Measurements from ENCODE around the gene ZSCAN12.
"Not testable (repeated sequence)": the region's sequence is repeated elsewhere in the genome, so short reads cannot be mapped to it uniquely, and the experiment has no call there.

Gene ZSCAN12

DNA sequence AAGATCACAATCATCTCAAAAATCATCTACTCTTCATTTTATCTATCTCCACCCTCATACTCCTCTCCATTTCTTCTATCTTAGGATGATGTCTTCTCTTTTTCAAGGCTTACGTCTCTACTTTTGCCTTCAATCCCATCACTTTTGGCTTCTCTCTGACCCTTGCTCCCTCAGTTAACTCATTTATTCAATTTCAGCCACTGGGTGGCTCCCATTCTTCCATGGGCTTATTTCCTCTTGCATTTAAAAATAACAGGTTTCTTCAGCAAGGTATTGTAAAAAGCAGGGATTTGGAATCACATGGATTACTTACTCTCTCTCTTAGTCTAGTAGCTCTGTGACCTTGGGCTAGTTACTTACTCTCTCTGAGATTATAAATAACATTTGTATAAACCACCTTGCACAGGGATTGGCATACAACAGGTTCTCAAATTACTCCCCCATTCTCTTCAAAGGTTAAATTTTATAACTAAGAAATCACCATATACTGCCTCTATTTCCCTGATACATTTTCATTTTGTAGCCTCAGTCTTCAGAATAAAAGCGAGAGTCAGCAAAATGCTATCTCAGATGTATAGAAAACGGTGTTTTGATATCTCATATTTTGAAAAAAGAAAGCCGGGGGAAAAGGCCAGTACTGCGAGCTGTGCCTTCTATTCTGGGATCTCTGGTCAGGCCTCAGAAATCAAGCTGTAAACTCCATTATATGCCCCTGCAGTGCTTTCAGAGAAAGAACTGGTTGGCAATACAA lies 5.5 kb downstream of the ZSCAN12 start:
- DNase-seq: no peak

DNA sequence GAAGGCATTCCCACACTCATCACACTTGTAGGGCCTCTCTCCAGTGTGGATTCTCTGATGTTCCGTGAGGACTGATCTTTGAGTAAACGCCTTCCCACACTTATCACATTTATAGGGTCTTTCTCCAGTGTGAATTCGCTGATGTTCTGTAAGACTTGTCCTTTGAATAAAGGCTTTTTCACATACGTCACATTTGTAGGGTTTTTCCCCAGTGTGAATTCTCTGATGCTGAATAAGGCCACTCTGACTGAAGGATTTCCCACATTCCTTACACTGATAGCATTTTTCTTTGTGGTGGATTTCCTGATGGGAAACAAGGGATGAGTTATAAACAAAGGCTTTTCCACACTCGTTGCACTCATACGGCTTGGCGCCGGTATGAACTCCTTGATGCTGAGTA lies 8.9 kb downstream of the ZSCAN12 start:
- no peak for DNase-seq

DNA sequence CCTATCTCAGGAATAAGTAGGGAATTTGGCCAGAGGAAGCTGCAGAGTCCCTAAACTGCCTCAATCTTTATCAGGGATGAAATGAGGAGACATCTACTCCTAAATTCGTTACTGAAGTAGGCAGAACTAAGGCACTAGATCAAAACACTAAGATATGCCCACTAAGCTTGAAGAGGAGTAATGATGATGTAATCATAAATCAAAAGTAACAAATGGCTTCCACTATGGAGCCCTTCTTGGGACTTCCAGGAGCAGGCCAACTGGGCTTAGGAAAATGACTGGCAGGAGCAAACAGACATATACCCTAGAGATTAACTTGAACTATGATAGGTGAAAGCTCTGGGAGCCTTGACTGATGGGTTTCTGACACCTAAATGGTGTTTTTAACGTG lies 15.4 kb downstream of the ZSCAN12 start:
- DNase-seq: no peak

DNA sequence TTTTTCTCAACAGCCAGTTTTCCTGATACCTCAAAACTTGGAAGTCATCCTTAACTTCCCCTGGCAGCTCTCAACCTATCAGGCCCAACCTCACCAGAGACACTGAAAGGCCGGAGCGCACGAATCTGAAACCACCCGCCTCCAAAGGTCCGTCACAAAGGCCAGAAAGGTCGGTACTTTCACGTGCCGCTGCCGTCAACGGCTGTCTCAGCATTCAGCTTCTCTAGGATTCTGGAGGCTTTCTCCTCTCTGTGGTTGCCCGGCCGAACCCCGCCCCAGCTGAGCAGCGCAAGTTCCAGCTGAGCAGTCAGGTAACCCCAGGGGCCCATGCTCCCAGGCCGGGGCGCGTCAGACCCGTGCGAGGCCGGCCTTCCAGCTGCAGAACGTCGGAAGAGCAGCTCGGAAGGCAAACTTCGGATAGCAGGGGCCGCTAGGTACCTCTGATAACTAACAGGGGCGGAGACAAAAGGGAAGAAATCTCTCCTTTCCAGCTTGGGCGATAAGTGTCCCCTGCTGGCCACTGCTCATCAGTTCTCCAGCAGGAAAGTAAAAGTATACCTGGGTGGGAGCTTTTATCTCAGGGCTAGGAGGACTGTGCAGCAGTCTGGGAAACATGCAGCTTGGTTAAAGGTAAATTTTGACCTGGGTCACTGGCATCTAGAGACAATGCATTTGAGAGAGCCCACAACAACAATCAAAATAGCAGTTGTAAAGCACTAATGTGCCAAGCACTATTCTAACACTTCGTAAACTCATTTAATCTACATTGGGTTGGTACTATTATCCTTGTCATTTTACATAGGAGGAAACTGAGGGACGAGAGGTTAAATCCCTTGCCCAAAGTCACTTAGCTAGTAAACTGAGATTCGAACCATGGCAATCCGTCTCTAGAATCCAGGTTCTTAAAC lies 16.1 kb downstream of the ZSCAN12 start:
- peak; percentile 47 for DNase-seq

DNA sequence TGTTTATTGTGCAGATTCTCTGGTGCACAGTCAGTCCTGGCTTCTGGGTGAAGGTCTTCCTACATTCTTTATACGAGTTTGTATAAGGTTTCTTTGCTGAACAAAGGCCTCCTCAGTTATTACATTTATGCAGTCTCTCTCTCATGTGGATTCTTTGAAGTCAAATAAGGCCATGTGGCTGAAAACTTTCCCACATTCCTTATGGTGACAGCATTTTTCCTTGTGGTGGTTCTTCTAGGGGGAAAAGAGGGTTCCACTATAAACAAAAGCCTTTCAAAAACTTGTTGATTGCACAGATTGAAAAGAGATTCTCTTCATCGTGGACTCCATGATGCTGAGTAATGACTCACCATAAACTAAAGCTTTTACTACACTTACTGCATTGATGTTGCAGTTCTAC lies 19.2 kb downstream of the ZSCAN12 start:
- DNase-seq: no peak

DNA sequence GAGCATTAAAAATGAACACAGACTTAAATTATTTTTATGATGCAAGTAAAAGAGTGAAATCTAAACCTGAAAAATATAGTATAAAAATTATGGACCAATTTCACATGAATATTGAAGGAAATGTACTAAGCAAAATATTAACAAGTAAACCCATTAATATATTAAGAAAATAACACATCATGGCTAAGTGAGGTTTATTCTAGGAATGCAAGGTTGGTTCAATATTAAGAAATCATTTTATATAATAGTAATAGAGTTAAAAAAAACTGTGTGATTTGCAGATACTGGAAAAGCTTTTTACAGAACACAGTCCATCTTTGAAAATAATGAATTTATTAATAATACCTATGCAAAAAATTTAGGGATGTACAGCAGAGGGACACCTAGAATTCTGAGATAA lies 20.9 kb downstream of the ZSCAN12 start:
- no peak for DNase-seq

DNA sequence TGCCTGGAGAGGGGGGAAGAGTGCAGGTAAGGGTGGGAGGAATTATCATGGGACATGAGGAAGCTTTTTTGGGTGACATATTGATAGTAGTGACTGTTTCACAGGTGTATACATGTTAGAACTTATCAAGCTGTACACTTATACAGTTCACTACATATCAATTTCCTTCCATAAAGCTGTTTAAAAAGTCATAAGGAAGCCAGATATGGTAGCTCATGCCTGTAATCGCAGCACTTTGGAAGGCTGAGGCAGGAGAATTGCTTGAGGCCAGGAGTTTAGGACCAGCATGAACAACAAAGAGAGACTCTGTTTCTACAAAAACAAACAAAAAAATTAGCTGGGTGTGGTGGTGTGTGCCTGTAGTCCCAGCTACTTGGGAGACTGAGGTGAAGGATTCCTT lies 21.7 kb downstream of the ZSCAN12 start:
- DNase-seq: no peak

DNA sequence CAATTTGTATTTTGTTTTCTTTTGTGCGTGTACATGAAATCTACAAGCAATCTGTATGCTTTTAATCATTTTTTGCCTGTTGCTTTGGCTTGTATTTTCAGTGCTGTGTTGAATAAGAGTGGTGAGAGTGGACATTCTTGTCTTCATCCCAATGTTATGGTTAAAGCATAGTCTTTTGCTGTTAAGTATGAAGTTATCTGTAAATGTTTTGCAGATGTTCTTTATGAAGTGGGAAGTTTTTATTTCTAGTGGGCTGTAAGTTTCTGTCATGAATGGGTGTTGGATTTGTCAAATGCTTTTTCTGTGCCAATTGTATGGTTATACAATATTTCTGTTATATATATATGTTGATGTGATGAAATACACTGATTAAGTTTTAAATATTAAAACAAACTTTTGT lies 25.6 kb downstream of the ZSCAN12 start:
- DNase-seq: no peak

DNA sequence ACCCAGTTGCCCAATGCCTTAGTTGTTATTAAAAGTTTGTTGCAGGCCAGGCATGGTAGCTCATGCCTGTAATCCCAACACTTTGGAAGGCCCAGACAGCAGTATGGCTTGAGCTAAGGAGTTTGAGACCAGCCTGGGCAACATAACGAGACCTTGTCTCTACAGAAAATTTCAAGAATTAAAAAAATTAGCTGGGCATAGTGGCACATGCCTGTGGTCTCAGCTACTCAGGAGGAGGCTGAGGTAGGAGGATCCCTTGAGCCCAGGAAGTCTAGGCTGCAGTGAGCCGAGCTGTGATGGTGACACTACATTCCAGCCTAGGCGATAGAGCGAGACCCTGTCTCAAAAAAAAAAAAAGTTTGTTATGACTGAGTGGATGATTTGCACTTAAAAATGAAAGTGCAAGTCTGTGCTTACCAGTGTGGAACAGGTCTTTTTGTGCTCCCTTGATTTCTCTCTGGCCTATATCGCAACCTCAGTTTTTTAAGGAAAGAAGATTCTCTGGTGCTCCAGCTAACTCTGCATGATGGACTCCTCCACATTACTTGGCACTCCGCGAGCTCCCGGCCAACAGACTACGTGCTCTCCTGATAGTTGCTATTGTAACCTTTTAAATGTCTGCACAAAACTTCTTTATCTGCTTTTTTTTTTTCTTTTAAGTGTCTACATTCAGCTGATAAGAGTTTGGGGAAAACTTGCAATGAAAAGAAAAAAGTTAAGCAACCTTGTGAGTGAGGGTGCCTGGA lies 27.7 kb downstream of the ZSCAN12 start:
- DNase-seq: no peak

DNA sequence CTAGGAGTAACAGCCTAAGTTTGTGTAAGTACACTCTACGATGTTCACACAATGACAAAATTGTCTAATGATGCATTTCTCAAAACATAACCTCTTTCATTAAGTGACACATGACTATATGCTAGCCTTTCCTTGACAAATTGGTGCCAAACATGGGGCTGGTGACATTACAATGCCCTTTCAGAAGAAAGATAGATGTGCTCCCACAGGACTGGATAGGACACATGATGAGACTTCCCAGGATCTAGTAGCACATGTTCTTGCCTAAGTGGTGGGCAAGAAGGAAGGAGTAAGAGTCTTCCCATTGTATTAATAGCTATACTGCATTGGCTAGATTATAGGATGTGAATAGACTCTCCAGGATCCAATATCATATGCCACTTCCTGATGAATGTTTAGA lies 28.3 kb downstream of the ZSCAN12 start:
- DNase-seq: no peak

DNA sequence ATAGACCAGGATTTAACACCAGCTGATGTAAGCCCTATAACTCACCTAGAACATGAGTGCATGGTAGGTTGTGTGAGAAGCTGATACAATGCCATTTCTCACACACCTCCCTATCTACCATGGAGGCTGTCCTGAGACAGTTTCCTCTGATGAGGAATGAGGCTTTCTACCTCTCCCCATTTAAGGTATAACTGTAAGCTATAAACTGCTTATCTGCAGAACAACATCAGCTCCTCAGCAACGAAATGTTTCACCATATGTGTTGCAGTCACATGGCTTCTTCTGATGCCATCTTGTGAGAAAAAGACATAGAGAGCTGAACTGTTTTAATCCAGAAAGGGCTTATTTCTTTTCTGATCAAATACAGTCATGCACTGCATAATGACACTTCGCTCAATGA lies 29.1 kb downstream of the ZSCAN12 start:
- DNase-seq: no peak

DNA sequence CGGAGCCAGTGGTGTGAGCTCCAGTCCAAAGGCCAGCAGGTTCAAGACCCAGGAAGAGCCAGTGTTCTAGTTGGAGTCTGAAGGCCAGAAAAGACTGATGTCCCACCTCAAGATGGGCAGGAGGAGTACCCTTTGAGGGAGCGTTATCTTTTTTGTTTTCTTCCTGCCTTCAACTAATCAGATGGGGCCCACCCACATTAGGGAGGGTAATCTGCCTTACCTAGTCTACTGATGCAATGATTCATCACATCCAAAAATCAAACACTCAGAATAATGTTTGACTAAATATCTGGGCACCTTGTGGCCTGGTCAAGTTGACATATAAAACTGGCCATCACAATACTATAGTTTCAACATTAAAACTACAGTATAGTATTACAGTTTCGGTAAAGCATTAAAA lies 30.1 kb downstream of the ZSCAN12 start:
- no peak for DNase-seq

DNA sequence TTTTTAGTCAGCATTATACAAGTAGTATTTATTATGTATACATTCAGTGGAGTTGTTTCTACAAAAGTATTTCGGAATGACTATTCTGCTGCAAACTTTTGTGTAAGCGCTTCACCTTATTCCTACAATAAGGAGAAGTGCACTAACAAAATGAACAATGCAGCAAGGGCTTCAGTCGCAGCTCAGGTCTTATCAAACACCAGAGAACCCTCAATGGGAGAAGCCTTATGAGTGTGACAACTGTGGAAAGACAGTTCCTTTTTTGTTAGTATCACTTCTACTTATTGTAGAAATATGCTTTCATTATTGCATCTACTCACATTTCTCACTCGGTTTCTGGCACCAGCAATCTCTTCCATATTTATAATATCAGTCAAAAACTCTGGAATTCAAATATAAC lies 31.0 kb downstream of the ZSCAN12 start:
- DNase-seq: no peak

DNA sequence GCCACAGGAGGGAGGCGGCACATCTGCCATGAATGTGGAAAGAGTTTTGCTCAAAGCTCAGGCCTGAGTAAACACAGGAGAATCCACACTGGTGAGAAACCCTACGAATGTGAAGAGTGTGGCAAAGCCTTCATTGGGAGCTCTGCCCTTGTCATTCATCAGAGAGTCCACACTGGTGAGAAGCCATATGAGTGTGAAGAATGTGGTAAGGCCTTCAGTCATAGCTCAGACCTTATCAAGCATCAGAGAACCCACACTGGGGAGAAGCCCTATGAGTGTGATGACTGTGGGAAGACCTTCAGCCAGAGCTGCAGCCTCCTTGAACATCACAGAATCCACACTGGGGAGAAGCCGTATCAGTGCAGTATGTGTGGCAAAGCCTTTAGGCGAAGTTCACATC lies 34.0 kb downstream of the ZSCAN12 start:
- DNase-seq: not testable (repeated sequence)

DNA sequence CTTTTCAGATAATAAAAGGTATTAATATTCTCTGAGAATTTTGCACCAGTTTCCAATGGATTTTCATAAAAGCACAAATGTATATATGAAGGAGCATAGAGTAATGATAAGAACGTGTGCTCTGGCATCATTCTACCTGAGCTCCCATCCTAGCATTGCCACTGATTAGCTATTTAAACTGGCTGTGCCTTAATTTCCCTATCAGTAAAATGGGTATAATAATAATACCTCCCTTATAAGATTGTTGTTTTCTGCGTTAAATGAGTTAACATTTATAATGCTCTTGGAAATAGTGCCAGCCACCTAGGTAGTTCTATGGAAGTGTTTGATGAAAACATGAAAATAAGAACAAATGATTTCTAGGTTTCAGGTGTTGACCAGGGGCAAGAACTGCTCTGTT lies 38.6 kb downstream of the ZSCAN12 start:
- no peak for DNase-seq

DNA sequence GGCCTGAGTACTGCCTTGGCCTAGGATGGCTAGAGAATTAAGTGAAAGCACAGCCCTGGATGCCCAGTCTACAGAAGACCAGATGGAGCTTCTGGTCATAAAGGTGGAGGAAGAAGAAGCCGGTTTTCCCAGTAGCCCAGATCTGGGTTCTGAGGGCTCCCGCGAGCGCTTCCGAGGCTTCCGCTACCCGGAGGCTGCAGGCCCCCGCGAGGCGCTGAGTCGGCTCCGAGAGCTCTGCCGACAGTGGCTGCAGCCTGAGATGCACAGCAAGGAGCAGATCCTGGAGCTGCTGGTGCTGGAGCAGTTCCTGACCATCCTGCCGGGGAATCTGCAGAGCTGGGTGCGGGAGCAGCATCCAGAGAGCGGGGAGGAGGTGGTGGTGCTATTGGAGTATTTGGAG lies 40.0 kb downstream of the ZSCAN12 start:
- not testable (repeated sequence) for DNase-seq

DNA sequence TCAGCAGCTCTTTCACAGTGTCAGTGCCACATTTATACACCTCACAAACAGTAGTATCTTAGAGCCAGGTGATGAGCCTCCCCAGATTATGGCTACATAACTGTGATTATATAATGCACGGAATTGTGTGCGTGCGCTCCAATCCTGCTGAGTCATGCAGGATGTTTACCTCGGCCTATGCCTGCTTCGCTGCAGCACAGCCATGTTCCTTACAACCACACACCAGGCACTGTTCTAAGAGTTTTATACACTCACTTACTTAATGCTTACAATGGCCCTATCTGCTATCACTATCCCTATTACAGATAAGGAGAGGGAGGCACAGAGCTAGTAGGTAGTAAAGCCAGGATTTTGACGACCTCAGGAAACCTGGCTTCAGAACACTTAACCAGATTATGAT lies 42.5 kb downstream of the ZSCAN12 start:
- DNase-seq: no peak

DNA sequence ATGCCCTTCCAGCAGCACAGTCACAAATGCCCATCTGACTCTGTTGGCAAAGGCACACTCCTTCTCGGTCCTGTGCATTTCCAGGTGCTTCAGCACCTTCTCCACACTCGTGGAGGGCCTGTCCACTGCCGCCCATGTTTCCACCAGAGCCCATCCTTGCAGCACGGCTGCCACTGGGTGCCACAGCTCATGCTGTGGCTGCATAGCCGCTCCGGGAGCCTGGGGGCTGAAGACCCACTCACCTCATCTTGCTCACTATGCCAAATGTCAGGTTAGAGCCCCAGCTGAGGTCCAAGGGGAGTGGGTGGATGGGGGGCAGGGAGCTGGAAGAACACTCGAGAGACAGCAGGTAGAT lies 42.9 kb downstream of the ZSCAN12 start:
- DNase-seq: no peak

DNA sequence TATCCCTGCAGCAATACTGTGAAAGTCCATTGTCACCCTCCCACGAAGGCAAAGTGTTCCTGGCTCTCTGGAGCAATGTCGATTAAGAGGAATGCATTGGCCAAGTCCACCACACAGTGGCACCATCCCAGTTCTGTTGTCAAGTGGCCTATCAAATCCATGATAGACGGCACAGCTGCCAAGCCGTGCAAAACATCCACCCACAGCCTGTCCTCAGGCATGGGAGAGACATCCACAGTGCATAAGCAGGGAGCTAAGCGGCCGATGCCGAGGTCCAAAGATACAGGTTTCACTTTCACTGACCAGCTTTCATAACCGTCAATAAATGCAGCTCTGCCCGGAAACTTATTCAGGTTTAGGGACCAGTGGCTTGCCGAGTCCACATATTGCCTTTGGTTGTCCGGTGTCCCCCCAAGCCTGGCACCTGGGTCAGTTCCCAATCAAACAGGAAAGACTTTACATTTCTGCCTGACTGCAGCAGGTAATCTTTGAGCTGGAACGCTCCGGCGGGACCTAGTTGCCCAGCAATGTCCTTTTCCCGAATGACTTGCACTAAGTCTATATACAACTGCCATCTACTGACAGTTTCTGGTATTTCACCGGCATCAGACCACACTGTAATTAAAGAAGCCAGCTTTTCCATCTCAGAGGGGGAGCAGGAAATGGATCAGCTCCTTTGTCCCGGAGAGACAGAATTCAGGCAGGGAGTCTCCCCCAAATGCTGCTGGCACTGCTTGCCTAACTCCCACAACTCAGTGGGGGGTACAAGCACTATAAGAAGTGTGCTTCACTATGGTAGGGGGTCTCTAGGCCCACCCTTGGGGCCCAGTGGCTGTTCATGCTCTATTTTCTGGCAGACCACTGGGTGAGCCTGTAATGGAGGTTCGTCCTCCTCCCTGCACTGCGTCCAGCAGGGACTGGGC lies 43.5 kb downstream of the ZSCAN12 start:
- DNase-seq: peak; percentile 81

DNA sequence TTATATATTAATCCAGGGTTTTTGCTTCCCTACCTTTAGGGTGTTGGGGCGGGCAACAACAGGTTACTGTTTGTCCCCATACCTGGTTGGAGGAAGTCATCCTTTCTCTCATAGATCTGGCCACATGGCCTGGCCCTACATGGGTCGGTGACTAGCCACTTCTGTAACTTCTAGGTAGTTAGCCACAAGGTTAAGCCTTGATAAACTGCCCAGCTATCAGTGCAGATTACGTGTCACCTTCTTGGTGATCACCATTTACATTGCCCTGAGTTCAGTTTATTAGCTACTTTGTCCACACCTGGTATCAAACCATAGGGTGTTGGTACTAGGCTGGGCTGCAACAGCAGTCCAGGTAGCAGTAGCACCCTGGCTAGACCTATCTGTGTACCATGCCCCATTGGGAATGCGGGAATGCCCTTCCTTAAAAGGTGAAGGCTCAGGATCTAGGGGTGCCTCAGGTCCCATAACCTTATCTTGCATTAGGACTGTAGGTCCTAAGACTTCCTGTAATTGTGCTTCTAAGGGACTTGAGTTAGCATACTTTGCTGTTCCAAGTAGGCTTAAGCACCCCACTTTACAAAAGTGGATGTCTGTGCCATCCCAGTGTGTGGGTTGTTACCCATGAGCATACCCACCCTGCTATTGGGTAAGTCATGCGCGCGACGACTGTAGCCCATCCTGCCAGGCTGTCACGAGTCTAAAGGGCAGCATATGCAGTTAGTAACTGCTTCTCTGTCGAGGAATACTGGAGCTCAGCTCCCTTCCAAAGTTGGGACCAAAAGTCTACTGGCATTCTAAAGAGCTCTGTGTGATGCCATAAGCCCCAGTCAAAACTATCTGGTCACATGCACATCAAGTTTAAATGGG lies 44.6 kb downstream of the ZSCAN12 start:
- no peak for DNase-seq

DNA sequence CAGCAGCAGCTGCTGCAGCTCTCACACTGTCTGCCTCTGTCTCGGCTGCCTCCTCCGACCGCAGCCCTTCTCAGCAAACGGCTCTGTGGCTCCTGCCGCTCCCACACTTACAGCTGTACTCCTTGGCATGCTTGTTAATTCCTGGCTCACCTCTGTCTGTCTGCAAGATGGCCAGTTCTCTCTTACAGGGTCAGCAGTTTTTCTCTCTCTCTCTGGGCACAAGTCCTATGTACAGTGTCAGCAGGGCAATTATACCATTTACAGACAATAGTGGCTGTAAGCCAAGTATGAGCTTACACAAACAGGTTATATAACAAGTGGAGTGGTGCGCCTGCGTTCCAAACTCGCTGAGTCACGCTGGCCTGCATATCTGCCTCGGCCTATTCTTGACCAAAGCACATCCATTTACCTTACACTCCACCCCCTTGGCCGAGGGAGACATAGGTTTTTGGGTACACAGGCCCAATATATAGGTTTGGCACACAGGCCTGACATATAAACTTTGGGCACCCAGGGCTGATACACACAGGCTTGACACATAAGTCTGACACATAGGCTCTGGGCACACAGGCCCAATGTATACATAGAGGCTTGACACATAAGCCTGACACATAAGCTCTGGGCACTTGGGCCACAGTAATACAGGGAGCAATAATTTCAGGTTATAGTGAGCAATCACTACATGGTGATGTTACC lies 45.4 kb downstream of the ZSCAN12 start:
- no peak for DNase-seq
